Stimulated activated CD8-positive, alpha-beta memory T cell treated with anti-CD3 and anti-CD28 coated beads, Interleukin-12 subunit alpha, Interleukin-12 subunit beta, amount 100 ng/mL, for 1 hour (primary cell): ENCODE data around the gene LCOR.
A peak's percentile ranks its signal among the peaks of the same experiment; 100 is the strongest.
"Not testable (repeated sequence)": the region's sequence is repeated elsewhere in the genome, so short reads cannot be mapped to it uniquely, and the experiment has no call there.

ENCODE experiments used
- DNase-seq: peaks from one replicate; pipeline ENCODE4 v3.0.0-alpha.2; 2020; ENCODE audit warnings: low read depth

The LCOR gene

GRCh38 chr10:97033841-97034240, 201.7 kb downstream of the LCOR start:
- not testable (repeated sequence) for DNase-seq

GRCh38 chr10:97034301-97034700, 202.2 kb downstream of the LCOR start:
- no peak for DNase-seq

GRCh38 chr10:97034958-97035769, 203.1 kb downstream of the LCOR start:
- DNase-seq: no peak

- peak; percentile 50 for DNase-seq
Observed at GRCh38 chr10:97037365-97038361, 205.6 kb downstream of the LCOR start.

- no peak for DNase-seq
Observed at GRCh38 chr10:97038688-97039087, 206.6 kb downstream of the LCOR start.

GRCh38 chr10:97039538-97040247, 207.6 kb downstream of the LCOR start:
- no peak for DNase-seq

- no peak for DNase-seq
Observed at GRCh38 chr10:97040248-97040584, 208.1 kb downstream of the LCOR start.

- DNase-seq: no peak
Observed at GRCh38 chr10:97040706-97041105, 208.6 kb downstream of the LCOR start.

- no peak for DNase-seq
Observed at GRCh38 chr10:97042081-97042480, 210.0 kb downstream of the LCOR start.

GRCh38 chr10:97042716-97043562, 210.8 kb downstream of the LCOR start:
- no peak for DNase-seq

GRCh38 chr10:97043563-97043855, 211.4 kb downstream of the LCOR start:
- DNase-seq: no peak
